ENCODE results near the gene ANKS1B.

- no peak for TF ChIP-seq POLR2A (IDR thresholded peaks at IDR 0.05; ENCODE audit: low read length)
- no peak for TF ChIP-seq GATA1 (IDR thresholded peaks at IDR 0.05; ENCODE audit: low read depth, low read length)
Measured at GRCh38 chr12:99765469-99766114, 219.1 kb downstream of the ANKS1B start.

Measured in erythroblast (primary cell).